NCI-H82 treated with DMSO at 0.1 percent for 48 hours (cell line): ENCODE results near the gene CYP46A1.
"Not testable (repeated sequence)": the region's sequence is repeated elsewhere in the genome, so short reads cannot be mapped to it uniquely, and the experiment has no call there.

ENCODE experiments used
- DNase-seq: peaks from one replicate; lab custom pipeline; 2025; ENCODE audit not compliant: unreplicated experiment; lab: John Stamatoyannopoulos, UW

CYP46A1 gene

GRCh38 chr14:99755629-99756603, 71.8 kb downstream of the CYP46A1 start:
- no peak for DNase-seq

DNA sequence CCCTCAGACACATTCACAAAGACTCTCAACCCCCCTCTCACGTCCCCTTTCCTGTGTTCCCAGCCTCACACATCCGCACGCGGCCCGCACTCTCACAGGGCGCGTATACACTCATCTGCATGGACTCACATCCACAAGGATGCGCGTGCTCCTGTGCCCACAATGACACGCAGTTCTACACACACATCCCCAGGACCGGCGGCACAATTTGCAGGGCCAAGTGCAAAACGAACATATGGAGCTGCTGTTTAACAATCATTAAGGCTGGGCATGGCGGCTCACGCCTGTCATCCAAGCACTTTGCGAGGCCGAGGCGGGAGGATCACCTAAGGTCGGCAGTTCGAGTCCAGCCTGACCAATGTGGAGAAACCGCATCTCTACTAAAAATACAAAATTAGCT, 72.7 kb downstream of the CYP46A1 start:
- no peak for DNase-seq

DNA sequence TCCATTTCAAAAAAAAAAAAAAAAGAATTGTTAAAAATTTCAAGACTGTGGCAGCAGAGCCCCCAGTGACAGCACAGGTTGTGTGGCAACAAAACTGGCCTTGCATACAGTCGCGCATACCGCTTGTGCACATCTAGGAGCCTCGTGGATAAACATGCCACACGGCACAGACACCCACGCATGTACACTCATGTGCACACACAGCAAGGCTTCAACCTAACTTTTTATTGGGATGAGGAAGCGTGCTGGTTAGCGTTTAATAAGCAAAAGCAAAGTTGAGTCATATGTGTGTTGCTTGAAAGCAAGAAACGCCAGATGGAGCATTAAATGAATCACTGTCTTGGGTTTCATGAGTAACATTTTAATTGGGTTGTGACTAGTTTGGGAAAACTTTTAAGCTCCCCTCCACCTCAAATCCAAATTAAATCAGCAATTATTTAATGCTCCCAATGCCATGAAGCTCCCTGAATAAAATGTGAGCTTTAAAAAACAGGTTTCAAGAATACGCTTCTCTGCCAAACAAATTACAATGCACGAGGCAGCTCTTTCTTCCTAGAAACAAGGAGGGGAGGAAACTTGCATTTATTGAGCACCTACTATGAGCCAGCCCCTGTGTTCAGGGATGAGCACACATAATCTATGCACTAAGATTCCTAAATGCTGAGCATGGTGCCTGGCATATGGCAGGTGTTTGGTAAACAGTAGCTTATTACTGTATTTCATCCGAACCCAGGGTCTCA, 73.4 kb downstream of the CYP46A1 start:
- DNase-seq, result no peak

DNA sequence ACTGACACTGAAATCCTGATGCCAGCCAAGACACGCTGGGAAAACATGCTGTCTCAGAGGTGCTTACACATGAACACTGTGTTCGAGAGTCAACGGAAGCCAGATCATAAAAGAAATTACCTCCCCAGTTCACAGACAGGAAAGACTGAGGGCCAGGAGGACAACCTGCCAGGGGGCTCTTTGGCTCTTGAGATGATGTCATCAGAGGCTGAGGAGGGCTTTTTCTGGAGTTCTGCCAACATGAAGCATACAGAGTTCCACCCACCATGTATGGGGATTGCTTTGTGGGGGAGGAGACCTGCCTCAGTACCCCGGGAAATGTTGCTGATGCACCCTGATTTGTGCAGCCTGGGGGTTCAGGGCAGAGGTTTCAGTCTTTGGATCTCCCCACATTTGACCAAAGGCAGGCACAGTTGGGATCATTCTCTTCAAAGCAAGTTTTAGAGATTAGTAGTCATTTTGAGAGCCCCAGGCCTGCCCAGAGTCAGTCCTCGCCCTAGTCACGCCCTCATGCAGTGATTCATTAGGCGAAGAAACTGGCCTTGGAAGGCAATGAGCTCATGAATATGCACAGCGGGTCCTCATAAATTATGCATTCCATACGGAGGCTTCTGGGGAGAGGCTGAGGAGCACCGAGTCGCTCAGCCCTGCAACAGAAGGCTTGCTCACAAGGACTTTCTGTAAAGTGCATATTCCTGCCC, 74.2 kb downstream of the CYP46A1 start:
- DNase-seq, result no peak

GRCh38 chr14:99758872-99759545, 74.9 kb downstream of the CYP46A1 start:
- no peak for DNase-seq

DNA sequence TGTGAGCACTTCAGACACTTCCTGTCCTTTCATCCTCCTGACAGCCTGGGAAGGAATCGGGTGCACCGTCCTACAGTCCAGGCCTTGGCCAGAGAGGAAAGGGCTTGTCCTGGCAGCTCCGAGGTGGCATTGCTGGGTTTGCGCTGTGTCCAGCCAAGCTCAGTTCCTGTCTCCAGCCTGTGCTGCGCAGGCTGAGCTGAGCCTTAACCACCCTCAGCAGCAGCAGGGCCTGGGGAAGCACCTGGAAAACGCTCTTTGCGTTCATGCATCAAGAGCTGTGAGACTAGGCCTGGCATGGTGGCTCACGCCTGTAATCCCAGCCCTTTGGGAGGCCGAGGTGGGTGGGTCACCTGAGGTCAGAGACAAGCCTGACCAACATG, 75.4 kb downstream of the CYP46A1 start:
- no peak for DNase-seq

GRCh38 chr14:99760817-99761216, 76.7 kb downstream of the CYP46A1 start:
- DNase-seq, result no peak

GRCh38 chr14:99762911-99763310, 78.8 kb downstream of the CYP46A1 start:
- DNase-seq, result not testable (repeated sequence)

DNA sequence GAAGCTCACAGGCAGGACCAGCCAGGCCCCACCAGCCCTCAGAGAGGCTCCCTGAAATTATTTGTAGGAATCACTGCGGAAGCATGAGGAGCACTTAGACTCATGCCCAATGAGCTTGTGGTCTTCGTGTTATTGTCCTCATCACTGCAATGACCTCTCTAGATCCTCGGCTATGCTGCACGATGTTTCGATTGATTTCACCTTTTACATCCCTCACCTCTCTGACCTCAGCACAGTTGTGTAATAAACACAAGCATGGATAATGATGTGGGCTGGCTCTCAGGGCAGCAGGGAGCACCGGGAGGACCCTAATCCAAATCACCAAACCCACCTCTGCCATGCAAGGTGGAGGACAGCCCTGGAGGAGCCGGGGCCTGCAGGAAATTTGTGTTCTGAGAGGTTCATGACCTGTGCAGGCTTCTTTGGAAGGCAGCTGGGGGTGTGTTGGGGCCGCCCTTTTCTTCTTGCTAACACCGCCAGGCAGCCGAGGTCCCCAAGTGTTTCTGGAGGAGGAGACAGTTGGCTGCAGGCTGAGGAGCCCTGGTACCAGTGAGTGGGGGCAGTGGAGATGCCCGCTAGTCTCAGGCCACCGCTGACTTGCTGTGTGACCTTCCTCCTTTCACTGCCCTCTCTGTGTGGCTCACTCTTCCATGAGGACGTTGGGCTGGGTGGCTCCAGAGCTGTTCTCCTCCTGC, 79.6 kb downstream of the CYP46A1 start:
- DNase-seq, result no peak

DNA sequence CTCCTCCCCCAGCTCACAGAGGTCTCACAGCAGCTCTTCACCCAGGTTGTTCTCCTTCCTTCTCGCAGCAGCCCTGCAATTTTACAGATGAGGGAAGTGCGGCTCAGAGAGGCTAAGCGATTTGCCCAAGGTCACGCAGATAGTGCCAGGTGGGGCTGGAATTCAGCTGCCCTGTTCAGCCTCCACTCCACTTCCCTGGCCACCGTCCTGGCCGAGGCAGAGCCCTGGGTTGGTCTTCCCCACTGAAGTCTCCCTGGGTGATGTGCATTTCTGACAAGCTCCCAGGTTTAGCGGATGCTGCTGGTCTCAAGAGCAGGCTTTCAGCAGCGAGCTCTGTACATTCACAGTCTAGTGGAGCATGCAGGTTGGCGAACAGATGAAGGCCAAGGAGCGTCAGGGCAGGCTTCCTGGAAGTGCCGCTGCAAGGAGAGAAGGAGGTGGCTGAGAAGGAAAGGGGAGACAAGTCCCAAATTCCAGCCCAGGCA, 80.2 kb downstream of the CYP46A1 start:
- DNase-seq, result no peak

GRCh38 chr14:99768381-99768780, 84.3 kb downstream of the CYP46A1 start:
- DNase-seq, result no peak

GRCh38 chr14:99769123-99769522, 85.0 kb downstream of the CYP46A1 start:
- no peak for DNase-seq

DNA sequence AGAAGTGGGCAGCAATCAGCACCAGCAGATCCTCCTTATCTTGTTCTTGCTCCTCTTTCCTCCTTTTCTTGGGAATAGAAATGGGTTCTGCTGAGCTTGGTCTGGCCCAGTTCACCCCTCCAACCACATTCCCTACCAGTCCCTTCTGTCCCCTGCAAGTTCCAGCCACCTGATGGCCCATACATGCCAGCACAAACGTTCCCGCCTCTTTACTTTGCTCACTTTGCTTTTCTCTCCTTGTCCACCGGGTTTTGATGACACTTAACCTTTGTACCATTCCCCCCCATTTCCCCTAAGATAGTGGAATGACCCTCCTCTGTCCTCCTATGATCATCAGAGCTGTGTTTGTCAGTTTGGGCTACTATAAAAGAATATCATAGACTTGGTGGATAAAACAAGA, 85.7 kb downstream of the CYP46A1 start:
- no peak for DNase-seq

GRCh38 chr14:99772371-99773283, 88.5 kb downstream of the CYP46A1 start:
- DNase-seq, result no peak

- no peak for DNase-seq
Measured at GRCh38 chr14:99773521-99774497, 89.7 kb downstream of the CYP46A1 start.

DNA sequence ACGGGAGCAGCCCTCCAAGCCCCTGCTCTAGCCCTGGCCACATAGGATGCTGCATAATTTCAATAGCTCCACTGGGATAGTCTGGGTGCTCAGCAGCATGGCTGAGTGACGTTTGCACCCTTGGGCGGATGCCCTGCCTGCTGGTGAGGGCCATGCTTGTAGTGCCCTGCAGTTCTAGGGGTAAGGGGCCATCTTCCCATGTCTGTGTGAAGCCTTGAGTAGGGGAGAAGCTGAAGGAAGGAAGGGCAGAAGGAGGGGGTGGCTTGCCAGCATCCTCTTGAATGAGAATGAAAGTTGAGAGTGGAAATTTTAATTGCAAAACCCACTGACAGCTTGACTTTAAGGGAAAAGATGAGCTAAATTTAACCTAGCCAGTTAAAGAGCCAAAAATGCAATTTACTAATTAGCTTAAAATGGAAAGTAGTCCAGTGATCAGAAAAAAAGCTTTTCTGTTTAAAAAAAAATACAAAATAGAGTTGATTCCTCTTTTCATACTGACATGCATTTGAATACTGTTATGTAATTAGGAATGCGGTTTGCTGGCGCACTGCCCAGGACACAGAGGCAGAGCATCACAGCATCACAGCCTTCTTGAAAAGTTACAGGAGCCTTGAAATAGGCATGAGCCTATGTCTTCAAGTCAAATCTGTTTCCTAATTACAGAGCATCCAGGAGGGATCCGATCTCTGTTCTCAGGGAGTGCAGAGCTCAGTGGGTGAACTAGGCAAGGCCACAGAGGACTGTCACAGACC, 90.6 kb downstream of the CYP46A1 start:
- no peak for DNase-seq

GRCh38 chr14:99775351-99775750, 91.3 kb downstream of the CYP46A1 start:
- no peak for DNase-seq
